SK-N-DZ (cell line): ENCODE measurements around the gene TMEM120A. TPM values are rescaled to one million over a fixed set of nuclear protein-coding genes. Genes with fewer than 3 reads are reported as not detected.
"Not testable (repeated sequence)": the region's sequence is repeated elsewhere in the genome, so short reads cannot be mapped to it uniquely, and the experiment has no call there.

Experiments used
- DNase-seq: peaks from one replicate; pipeline ENCODE4 v3.0.0-alpha.2; 2015; ENCODE audit warnings: low spot score
- polyA plus RNA-seq, 2 experiments: library from polyadenylated mRNA; depleted of rRNA; stranded (reverse); fragments of >200 nt; gene quantifications; 2 replicates each; pipeline ENCODE4 v1.2.3, GENCODE V29; 2014

TMEM120A gene
- polyA plus RNA-seq (2014; cell fraction: cytosol; rRNA removed): 20.5 and 25.9 TPM in 2 replicates
- polyA plus RNA-seq (2014; cell fraction: nucleus; rRNA removed): 30.2 and 33.7 TPM in 2 replicates

DNA sequence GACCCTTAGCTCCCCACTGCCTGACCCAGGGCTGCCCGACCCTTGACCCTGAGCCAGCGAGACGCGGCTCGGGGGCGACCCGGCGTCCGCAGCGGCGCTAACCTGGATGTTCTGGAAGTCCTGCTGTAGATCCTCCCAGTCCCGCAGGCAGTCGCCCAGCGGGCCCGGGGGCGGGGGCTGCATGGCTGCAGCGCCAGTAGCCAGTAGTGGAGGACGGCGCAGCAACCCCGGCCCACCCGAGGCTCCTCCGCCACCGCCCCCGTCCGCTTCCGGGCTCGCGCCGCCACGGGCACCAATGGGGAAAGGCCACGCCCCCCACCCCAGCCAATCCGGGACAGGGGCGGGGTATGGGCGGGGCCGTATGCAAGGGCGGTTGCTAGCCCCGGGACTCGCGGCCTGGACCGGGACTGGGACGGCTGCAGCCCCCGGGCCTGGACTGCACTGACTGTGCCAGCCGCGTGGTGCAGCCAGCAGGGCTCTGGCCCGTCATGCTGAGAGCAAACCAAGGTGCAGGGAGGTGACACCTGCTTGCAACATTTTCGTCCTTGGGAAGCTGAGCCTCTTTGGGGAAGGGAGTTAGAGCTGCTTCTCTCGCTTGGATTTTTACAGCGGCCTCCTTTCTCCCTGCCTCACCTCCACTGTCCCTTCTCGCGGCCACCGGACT is at the start of gene TMEM120A:
Gene TMEM120A, minus strand, starts transcription at position 208 of the 664 bp plus-strand sequence. Its CDS starts 25 bp downstream, at position 183.
- peak; percentile 92 for DNase-seq

DNA sequence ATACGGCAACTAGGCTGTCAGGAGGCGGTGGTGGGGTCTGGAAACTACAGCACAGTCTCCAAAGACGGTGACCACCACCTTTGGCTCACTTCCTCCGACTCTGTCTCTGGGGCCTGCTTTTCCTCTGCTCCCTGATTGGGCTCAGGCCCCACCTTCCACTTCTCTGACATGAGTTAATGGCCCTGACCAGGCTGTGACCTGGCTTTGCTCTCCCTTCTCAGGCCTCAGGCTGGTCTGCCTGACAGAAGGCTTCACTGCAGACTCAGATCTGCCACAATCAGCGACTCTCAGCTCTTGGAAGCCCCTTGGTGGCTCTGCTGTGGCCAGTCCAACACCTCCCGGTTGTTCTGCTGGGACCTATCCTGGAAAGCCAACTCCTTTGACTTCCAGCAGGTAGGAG is 45.7 kb upstream of the TMEM120A start:
- no peak for DNase-seq

DNA sequence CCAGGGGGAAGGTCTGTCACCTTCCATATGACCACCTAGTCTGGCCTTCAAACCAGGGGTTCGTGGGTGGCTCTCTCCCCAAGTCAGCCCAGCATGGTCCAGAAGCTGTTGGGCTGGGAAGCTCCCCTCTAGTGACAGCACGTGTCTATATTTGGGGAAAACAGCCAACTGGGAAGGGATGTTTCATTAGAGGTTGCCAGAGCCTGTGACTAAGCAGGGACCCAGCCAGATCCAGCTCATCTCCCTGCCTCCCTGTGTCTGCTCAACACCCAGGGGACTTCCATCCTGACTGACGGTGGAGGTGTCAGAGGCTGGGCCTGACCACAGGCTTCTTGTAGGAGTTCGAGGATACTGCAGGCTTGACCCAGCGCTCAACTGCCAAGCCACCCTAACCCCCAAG is 42.9 kb upstream of the TMEM120A start:
- no peak for DNase-seq

DNA sequence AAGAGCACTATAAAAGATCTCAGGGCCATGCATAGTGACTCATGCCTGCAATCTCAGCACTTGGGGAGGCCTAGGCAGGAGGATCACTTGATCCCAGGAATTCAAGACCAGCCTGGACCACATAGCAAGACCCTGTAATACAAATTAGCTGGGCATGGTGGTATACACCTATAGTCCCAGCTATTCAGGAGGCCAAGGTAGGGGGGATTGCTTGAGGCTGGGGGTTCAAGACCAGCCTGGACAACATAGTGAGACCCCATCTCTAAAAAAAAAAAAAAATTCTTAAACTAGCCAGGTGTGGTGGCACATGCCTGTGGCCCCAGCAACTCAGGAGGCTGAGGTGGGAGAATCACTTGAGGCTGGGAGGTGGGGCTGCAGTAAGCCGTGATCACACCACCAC is 37.6 kb upstream of the TMEM120A start:
- no peak for DNase-seq

DNA sequence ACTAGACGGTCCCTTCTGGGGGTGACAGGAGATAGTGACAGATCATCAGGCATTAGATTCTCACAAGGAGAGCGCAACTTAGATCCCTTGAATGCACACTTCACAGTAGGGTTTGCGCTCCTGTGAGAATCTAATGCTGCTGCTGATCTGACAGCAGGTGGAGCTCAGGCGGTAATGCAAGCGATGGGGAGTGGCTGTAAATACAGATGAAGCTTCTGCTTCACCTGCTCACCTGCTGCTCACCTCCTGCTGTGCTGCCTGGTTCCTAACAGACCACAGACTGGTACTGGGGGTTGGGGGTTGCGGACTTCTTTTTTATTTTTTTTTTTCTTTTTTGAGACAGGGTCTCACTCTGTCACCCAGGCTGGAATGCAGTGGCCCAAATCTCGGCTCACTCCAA is 35.3 kb upstream of the TMEM120A start:
- not testable (repeated sequence) for DNase-seq

DNA sequence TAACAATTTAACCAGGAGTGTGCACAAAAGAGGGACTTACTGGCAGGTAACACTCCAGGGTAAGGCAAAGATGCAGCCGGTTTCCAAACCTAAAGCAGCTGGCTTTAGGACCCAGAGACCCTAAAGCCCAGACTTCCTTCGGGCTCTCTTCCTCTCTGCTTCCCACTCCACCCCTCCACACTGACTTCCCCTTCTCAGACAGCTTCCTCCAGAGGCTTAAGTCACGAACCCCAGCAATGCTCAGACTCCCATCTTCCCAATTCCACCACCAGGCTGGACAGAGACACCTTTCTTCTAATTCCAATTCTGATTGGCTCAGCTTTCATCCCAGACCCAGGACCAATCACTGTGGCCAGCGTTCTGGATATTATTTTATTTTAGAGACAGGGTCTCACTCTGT is 28.6 kb upstream of the TMEM120A start:
- no peak for DNase-seq

DNA sequence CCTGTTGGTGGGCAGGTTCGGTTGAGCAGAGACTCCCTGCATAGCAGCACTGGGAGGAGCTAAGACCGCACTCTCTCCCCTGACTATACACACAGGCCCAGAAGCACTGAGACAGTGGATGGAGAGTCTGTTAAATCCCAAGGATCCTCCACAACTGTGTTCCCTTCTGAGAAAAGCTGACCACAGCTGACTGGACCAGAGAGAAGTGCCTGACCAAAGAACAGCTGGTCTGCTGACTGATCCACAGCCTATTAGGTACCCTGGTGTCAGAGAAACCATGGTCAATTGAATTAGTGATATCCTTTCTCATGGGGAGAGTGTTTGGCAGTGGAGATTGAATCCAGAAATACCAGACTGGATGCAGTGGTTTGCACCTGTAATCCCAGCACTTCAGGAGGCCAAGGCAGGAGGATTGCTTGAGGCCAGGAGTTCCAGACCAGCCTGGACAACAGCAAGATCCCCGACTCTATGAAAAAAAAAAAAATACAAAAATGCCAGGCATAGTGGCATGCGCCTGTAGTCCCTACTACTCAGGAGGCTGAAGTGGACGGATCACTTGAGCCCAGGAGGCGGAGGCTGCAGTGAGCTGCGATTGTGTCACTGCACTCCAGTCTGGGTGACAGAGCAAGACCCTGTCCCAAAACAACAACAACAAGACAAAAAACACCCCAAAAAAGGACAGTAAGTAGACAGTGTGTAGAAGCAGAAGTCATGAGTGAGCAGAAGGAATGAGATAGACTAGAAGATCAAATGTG is 27.8 kb upstream of the TMEM120A start:
- DNase-seq: no peak

DNA sequence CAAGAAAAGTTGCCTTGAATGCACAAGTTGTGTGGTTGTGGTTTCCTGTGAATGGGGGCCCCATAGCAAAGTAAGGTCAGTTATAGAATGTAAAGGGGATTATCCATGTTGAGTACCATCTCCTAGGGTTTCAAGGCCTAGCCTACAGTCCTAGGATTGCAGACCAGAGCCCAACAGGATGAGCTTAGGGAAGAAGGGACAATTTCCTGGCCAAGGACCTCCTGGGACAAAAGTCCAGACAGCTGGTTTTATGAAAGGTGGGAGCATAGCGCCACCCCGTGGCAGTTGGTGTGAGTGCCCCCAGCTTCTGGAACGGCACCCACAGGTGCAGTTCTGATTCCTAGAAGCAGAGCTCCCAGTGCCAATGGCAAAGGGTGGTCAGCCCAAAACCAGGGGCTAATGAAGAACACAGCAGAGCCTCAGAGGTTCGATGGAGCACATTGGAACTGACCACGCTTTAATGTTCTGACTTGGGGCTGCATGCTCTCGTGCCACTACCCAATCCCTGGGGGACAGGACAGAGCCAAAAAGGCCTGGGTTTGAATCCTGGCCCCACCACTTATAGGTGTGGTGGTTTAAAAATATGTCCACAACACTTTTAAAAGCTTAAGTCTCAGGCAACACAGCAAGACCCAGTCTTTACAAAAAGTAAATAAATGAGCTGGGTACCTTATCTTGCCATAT is 25.8 kb upstream of the TMEM120A start:
- DNase-seq: peak; percentile 66

DNA sequence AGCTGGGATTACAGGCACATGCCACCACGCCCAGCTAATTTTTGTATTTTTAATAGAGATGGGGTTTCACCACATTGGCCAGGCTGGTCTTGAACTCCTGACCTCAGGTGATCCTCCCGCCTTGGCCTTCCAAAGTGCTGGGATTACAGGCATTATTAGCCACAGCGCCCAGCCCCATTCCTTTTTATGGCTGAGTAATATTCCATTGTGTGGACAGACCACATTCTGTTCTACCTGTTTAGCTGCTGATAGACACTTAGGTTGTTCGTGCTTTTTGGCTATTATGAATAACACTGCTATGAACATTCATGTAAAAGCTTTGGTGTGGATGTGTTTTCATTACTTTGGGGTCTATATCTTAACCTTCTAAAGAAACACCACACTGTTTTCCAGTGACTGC is 24.1 kb upstream of the TMEM120A start:
- not testable (repeated sequence) for DNase-seq

DNA sequence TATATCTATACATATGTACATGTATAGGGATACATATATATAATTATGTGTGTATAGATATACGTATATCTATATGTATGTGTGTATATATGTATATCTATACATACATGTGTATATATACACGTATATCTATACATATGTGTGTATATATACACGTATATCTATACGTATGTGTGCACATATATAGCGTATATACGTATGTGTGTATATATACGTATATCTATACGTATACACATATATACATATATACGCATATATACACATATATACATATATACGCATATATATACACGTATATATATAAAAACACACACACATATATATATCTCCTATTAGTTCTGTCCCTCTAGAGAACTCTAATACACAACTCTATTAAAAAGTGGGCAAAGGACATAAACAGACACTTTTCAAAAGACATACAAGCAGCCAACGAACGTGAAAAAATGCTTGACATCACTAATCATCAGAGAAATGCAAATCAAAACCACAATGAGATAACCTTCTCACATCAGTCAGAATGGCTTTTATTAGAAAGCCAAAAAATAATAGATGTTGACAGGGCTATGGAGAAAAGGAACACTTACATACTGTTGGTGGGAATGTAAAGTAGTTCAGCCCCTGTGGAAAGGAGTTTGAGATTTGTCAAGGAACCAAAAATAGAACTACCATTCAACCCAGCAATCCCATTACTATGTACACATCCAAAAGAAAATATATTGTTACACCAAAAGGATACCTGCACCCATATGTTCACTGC is 22.0 kb upstream of the TMEM120A start:
- no peak for DNase-seq

DNA sequence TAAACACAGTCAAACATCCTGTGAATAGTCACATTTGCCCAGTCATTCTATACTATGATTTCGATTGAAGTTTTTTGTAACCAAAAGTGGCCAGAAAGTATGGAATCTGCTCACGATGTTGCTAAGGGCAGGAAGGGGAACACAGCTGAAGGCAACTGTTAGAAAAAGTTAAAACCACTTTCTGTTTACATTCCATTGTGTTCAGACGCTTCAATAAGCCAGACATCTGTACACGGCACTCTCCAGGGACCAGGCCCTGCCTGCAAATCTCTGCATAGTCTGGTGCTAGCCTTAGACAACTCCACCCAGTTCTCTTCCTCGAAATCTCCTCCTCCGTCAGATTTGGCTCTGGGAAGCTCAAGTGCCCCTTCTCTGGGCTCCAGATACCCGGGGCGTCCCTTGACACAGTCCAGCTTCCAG is 17.1 kb upstream of the TMEM120A start:
- DNase-seq: no peak

DNA sequence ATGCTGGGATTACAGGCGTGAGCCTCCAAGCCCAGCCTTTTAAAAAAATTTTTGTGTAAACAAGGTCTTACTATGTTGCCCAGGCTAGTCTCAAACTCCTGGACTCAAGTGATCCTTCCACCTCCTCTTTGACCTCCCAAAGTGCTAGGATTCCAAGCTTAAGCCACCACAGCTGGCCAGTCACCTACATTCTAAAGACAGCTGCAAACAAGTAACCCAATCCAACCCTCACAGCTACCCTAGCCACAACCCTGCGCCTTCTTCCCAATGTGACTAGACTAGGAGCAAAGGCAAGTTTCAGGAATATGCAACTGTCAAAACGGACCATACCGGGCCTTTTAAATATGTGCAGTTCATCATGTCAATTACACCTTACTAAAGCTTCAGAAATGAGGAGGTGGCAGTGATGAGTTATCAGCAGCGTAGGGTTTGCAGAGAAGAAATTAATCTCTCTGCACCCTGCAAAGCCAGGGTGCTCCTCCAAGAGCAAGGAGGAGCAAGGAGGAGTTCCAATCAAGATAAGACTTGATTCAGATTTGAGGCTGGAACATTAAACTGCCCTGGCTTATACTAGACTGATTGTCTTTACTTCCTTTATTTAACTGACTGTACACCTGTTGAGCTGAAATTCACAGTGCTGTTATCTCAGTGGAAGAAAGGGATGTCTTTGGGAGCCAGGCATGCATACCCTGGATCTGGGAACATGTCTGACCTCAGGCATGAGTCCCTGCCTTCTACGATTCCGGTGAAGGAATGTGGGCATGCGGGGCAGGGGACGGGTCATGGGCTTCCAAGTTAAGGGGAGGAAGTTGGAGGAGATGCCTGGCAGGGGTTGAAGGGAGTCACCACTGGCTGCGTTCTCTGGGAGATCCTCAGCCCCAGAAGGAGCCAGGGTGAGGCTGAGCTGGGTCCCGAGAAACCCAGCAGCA is 15.5 kb upstream of the TMEM120A start:
- no peak for DNase-seq

DNA sequence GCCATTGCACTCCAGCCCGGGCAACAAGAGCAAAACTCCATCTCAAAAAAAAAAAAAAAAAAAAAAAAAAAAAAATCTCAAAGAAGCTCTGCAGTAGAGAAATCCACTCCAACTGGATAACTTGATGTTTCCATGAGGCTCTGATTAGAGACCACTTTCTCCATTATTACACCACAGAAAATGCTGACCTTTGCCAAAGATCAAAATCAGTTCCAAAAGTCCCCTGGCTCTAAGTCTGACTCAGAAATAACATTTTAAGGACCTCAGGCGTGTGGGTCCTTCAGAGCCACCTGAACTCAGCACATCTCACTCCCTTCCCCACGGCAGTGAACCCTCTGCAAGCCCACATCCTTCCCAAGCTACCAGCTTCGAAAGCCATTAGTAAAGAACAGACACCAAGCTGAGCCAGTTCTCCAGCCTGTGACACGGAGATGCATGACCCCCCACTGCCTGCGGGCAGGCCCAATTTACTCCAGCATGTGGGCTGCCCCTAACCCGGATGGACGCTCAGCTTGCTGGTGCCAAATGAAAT is 13.8 kb upstream of the TMEM120A start:
- DNase-seq: no peak

DNA sequence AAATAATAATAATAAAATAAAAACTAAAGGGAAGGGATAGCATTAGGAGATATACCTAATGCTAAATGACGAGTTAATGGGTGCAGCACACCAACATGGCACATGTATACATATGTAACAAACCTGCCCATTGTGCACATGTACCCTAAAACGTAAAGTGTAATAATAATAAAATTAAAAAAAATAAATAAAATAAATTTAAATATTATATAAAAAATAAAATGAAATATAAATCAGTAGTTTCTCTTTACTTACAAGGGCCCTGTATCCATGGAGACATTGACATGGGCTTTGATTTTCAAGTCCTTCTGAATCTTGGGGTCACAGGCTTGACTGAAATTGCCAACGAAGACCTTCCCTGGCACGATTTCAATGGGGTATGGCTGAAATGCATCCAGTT is 10.6 kb upstream of the TMEM120A start:
- DNase-seq: not testable (repeated sequence)

DNA sequence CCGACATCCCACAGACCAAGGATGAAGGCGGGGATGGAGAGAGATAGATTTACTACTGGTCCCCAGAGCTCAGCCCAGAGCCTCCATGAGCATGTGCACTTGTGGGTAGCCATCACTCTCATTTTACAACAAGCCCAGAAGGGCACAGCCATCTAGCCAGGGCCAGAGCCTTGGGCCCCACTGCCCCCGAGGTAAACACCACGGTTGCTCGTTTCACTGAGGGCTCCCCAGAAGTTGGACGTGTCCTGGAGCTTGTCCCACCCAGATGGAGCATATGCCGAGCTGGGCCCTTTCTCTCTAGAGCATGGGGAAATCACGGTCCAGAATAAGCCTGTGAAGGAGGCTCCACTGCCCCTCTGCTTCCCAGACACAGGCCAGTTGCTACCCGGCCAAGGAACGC is 9.0 kb upstream of the TMEM120A start:
- no peak for DNase-seq

DNA sequence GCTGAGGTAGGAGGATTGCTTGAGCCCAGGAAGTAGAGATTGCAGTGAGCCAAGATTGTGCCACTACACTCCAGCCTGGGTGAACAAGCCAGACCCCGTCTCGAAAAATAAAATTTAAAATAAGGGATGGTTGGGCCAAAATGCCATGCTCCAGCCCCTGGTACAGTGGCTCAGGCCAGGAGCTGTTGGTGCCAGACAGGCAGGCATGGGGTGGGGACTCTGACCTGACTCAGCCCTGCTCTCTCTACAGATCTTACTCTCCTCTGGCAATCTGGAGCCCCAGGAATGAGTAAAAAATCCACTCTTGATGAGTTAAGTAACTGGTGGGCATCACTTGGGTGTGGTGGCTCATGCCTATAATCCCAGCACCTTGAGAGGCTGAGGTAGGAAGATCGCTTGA is 8.4 kb upstream of the TMEM120A start:
- DNase-seq: no peak

DNA sequence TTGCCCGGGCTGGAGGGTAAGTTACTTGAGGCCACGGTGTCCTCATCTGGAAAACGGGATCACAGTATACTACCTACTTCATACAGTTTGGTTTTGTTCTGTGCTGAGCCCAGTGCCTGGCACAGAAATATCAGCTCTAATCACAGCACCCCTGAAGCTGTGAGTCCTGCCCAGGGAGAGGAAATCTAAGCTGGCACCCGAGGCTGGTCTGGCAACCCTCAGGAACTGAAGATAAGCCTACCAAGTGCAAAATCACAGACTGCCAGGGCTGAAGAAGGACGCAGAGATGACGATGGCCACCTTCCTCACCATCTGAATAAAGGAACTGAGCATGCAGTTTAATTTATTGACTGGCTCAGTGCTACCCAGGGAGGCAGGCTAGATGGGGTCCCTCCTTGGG is 7.7 kb upstream of the TMEM120A start:
- DNase-seq: no peak

DNA sequence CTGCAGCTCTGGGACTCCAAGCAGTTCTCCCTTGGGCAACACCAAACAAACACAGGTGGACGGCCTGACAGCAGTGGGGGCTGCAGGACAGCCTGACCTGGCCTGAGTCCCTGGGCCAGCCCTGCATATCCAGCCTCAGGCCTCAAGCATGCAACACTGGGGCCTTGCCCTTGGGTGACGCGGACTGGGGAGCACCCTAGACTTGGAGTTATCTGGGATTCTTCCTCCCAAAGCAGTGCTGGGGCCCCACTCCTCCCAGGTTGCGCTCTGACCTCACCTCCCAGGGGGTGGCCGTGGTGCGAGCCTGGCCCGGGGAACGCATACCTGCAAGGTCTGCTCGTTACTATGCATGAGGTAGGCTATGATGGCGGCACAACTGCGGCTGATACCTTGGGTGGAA is 6.2 kb upstream of the TMEM120A start:
- no peak for DNase-seq

DNA sequence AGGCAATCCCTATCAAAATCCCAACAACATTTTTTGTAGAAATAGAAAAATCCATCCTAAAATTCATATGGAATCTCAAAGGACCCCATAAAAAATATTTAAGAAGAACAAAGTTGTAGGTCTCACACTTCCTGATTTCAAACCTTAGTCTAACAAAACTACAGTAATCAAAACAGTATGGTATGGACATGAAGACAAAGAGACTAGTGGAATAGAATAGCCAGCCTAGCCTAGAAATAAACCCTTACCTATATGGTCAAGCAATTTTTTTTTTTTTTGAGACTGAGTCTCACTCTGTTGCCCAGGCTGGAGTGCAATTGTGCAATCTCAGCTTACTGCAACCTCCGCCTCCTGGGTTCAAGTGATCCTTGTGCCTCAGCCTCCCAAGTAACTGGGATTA is 3.6 kb upstream of the TMEM120A start:
- DNase-seq: no peak

DNA sequence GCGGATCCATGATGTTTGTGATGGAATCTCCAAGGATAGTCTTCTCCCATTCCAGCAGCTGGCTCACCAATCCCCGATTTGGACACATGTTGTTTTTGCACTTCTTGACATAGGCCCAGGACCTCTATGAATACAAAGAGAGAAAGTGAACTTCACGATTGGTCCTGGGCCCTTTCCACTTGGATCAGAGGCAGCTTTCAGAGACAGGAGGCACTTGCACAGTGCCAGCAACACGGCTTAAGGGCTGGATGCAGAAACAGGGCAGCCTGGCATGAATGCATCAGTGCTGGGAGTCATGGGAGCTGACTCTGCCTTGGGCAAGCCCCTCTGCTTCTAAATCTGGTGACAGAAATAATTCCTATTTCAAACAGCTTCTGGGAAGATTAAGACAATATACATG is 2.1 kb upstream of the TMEM120A start:
- no peak for DNase-seq
